DMS79 treated with DMSO at 0.1 percent for 48 hours (cell line): ENCODE results near the gene LCE4A.

ENCODE experiments used
- DNase-seq: peaks from one replicate; lab custom pipeline; 2025; lab: John Stamatoyannopoulos, UW

The LCE4A gene

GRCh38 chr1:152745765-152746444 lies 37.9 kb downstream of the LCE4A start:
- no peak for DNase-seq

DNA sequence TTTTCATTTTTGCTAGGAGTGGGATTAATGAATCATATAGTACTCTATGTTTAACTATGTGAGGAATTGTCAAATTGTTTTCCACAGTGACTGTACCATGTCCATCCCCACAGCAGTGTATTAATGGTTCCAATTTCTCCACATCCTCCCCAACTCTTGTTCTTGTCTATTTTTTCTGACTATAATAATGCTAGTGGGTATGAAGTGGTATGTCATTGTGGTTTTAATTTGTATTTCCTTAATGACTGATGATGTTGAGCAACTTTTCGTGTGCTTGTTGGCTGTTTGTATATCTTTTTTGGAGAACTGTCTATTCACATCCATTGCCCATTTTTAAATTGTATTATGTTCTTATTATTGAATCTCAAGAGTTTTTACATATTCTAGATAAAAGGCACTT lies 39.9 kb downstream of the LCE4A start:
- DNase-seq: no peak

- no peak for DNase-seq
Measured at GRCh38 chr1:152752225-152752624, 44.3 kb downstream of the LCE4A start.

GRCh38 chr1:152753586-152753985 lies 45.6 kb downstream of the LCE4A start:
- DNase-seq: no peak

GRCh38 chr1:152756872-152757271 lies 48.9 kb downstream of the LCE4A start:
- DNase-seq: no peak

DNA sequence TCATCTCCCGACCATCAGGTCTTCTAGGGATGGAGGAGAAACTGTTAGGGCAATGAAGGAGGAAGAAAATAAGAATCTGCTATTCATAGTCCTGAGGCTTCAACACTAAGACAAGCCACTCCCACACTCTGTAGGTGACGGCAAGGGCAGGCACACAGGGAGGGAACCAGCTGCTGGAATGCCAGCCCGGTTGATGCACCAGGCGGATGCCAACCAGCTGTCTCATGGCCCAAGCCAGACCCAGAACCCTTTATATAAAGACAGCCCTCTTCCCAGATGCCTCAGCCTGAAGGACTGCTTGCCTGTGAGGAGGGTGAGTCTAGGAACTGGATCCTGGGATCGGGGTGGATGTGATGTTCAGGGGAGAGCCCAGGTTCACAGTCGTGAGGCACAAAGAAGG lies 49.8 kb downstream of the LCE4A start, which contains the start of gene KPRP:
TSS of gene KPRP (plus strand) at position 279 of the 400 bp plus-strand sequence. CDS start 1,564 bp downstream, outside the sequence.
- DNase-seq: no peak

- no peak for DNase-seq
Measured at GRCh38 chr1:152758636-152759035, 50.7 kb downstream of the LCE4A start.
